MCF 10A (cell line): ENCODE results near the gene DIP2C. TPM values are rescaled to one million over a fixed set of nuclear protein-coding genes. Genes with fewer than 3 reads are reported as not detected.
"Not testable (repeated sequence)": the region's sequence is repeated elsewhere in the genome, so short reads cannot be mapped to it uniquely, and the experiment has no call there.

Experiments used
- BruUV-seq: library from RNA; stranded (reverse); fragments of 400-500 nt; replicated peaks from 2 replicates; lab custom pipeline; 2021; lab: Mats Ljungman, UMichigan
- CTCF ChIA-PET: fragments of 300-600 bp; sonication (Branson Sonifier 250); formaldehyde crosslinking; extraction: SDS; loops from one replicate; lab custom pipeline; 2021; ENCODE audit warnings: antibody characterized with exemption, inconsistent platforms; lab: Yijun Ruan, JAX
- POLR2A ChIA-PET: fragments of 300-600, 350-650 bp; sonication (Branson Sonifier 250); formaldehyde crosslinking; extraction: SDS; loops from one replicate; lab custom pipeline; 2020; ENCODE audit warnings: antibody characterized with exemption, inconsistent platforms; lab: Yijun Ruan, JAX
- DNase-seq: peaks from one replicate; pipeline ENCODE4 v3.0.0-alpha.2; 2018; ENCODE audit not compliant: unreplicated experiment
- H3K27ac Mint-ChIP-seq: one replicate; pipeline ENCODE4 v1.8.0; 2022; ENCODE audit warnings: mild to moderate bottlenecking, low read depth, mixed read lengths; ENCODE audit not compliant: unreplicated experiment
- H3K27me3 Mint-ChIP-seq: one replicate; pipeline ENCODE4 v1.8.0; 2022; ENCODE audit warnings: mixed read lengths; ENCODE audit not compliant: insufficient read depth, unreplicated experiment
- H3K36me3 Mint-ChIP-seq: one replicate; pipeline ENCODE4 v1.8.0; 2022; ENCODE audit warnings: mild to moderate bottlenecking, moderate library complexity, mixed read lengths; ENCODE audit not compliant: insufficient read depth, unreplicated experiment
- H3K4me1 Mint-ChIP-seq: one replicate; pipeline ENCODE4 v1.8.0; 2022; ENCODE audit warnings: mixed read lengths; ENCODE audit not compliant: insufficient read depth, unreplicated experiment
- H3K4me3 Mint-ChIP-seq: one replicate; pipeline ENCODE4 v1.8.0; 2022; ENCODE audit warnings: mild to moderate bottlenecking, moderate library complexity, mixed read lengths; ENCODE audit not compliant: unreplicated experiment
- H3K9me3 Mint-ChIP-seq: one replicate; pipeline ENCODE4 v1.8.0; 2022; ENCODE audit warnings: mixed read lengths; ENCODE audit not compliant: unreplicated experiment
- CTCF ChIP-seq: fragments of 200-600 bp; IDR thresholded peaks from one replicate; pipeline ENCODE4 v1.8.0; 2022; ENCODE audit warnings: antibody characterized with exemption, mild to moderate bottlenecking; ENCODE audit not compliant: unreplicated experiment
- intact Hi-C: fragments of 100-400 bp; cut with micrococcal nuclease; formaldehyde crosslinking; loops from 2 replicates; pipeline ENCODE4 v1.14.1; 2022
- total RNA-seq: library from RNA; stranded (reverse); gene quantifications from 2 replicates; pipeline ENCODE4 v1.2.3, GENCODE V29; 2022

Gene DIP2C
- total RNA-seq, 1 experiment from 2014 or later, result 0.37 TPM

- BruUV-seq, result no TSS peak
- intact Hi-C loops, result no loop called here
- no peaks in the 10 kb centered on the region for H3K36me3 Mint-ChIP-seq
- no peaks in the 10 kb centered on the region for H3K9me3 Mint-ChIP-seq
- CTCF ChIA-PET, result no interaction called here
- H3K4me3 Mint-ChIP-seq, result no peak overlapping the region
- POLR2A ChIA-PET, result no interaction called here
- H3K27me3 Mint-ChIP-seq, result no peaks in the 10 kb centered on the region
- TF ChIP-seq CTCF, result no peak
- H3K27ac Mint-ChIP-seq, result no peak overlapping the region
- peaks cover 14% of the 10 kb centered on the region for H3K4me1 Mint-ChIP-seq
- DNase-seq, result no peak
These were observed 320.2 kb downstream of the DIP2C start for GRCh38 chr10:369221-369683.

GRCh38 chr10:368579-369220 lies 320.8 kb downstream of the DIP2C start:
- TF ChIP-seq CTCF, result no peak
- Mint-ChIP-seq H3K36me3 (no peaks in the 10 kb centered on the region), H3K27ac (no peak overlapping the region), H3K27me3 (no peaks in the 10 kb centered on the region), H3K4me1 (peaks cover 9% of the 10 kb centered on the region), H3K4me3 (no peak overlapping the region), H3K9me3 (no peaks in the 10 kb centered on the region)
- BruUV-seq, result no TSS peak
- CTCF ChIA-PET, result no interaction called here
- POLR2A ChIA-PET, result no interaction called here
- intact Hi-C loops, result no loop called here
- DNase-seq, result no peak

GRCh38 chr10:368107-368506 lies 321.4 kb downstream of the DIP2C start:
- CTCF ChIA-PET, H3K27ac Mint-ChIP-seq, DNase-seq, H3K4me3 Mint-ChIP-seq, BruUV-seq, intact Hi-C loops, H3K27me3 Mint-ChIP-seq, H3K36me3 Mint-ChIP-seq, POLR2A ChIA-PET, H3K9me3 Mint-ChIP-seq, H3K4me1 Mint-ChIP-seq: not testable (repeated sequence)

GRCh38 chr10:367636-368035 lies 321.8 kb downstream of the DIP2C start:
- Mint-ChIP-seq H3K9me3 (no peaks in the 10 kb centered on the region), H3K4me3 (no peak overlapping the region), H3K27me3 (peaks cover 8% of the 10 kb centered on the region), H3K27ac (no peak overlapping the region), H3K4me1 (peaks cover 5% of the 10 kb centered on the region), H3K36me3 (no peaks in the 10 kb centered on the region)
- TF ChIP-seq CTCF, result no peak
- no TSS peak for BruUV-seq
- POLR2A ChIA-PET, result no interaction called here
- CTCF ChIA-PET, result no interaction called here
- no peak for DNase-seq
- intact Hi-C loops, result no loop called here
